ENCODE results near the gene CENPM.

- TF ChIP-seq CTCF (IDR thresholded peaks at IDR 0.05 in 4 of 5, conservative IDR thresholded peaks at IDR 0.05 in 1 of 5) (no peak), POLR2A (IDR thresholded peaks at IDR 0.05) (no peak)
Observed at GRCh38 chr22:41927813-41928212, 19.1 kb downstream of the CENPM start.
